Activated T-cell treated with anti-CD3 and anti-CD28 coated beads, Interleukin-2, amount 50 U/mL, for 4 hours (primary cell): Measurements from ENCODE around the gene SPANXN2. TPM values are rescaled to one million over a fixed set of nuclear protein-coding genes. Genes with fewer than 3 reads are reported as not detected.

Experiments
- total RNA-seq, 3 donors: library from RNA; stranded (reverse); gene quantifications; one replicate each; pipeline ENCODE4 v1.2.1, GENCODE V29; 2021

The SPANXN2 gene
- total RNA-seq, 3 donors from 2014 or later: not detected

Other genes starting within 250 kb of the SPANXN2 start
- not detected for gene SPANXN3, start 203.3 kb downstream of the SPANXN2 start, total RNA-seq
- gene SLITRK4, start 84.7 kb downstream of the SPANXN2 start, total RNA-seq: not detected
- gene UBE2NL, start 163.3 kb upstream of the SPANXN2 start, total RNA-seq: not detected